Keratinocyte (primary cell): ENCODE data around the gene VSIG2. TPM values are rescaled to one million over a fixed set of nuclear protein-coding genes. Genes with fewer than 3 reads are reported as not detected.

Experiments used
- DNase-seq: peaks from one replicate; pipeline ENCODE4 v3.0.0-alpha.2; 2011; ENCODE audit warnings: low read depth, missing footprints, low spot score
- FAIRE-seq: peaks from 2 replicates; lab custom pipeline; 2011; peaks lifted over from hg19 to GRCh38; lab: Jason Lieb, UNC
- H2AFZ ChIP-seq: 2 replicates; pipeline ENCODE4 v1.6.0; 2012; ENCODE audit warnings: low read length, control low read depth, inconsistent platforms; ENCODE audit not compliant: control insufficient read depth
- H3K27ac ChIP-seq: 2 replicates; pipeline ENCODE4 v1.5.1; 2011; ENCODE audit warnings: low read length; ENCODE audit not compliant: control insufficient read depth, insufficient read depth
- H3K27me3 ChIP-seq: 3 replicates; pipeline ENCODE4 v1.6.0; 2011; ENCODE audit warnings: low read length; ENCODE audit not compliant: control insufficient read depth, insufficient read depth; ENCODE audit errors: extremely low read depth
- H3K36me3 ChIP-seq, 2 experiments: 2 replicates in 1 of 2; 3 replicates in 1 of 2; pipeline ENCODE4 v1.5.1; 2011; ENCODE audit warnings: low read length in 2 of 2, mild to moderate bottlenecking in 1 of 2; ENCODE audit not compliant: control insufficient read depth in 2 of 2, insufficient read depth in 2 of 2; ENCODE audit errors: extremely low read depth in 1 of 2
- H3K4me1 ChIP-seq: 3 replicates; pipeline ENCODE4 v1.5.1; 2011; ENCODE audit warnings: low read length; ENCODE audit not compliant: control insufficient read depth, insufficient read depth; ENCODE audit errors: extremely low read depth
- H3K4me2 ChIP-seq: 3 replicates; pipeline ENCODE4 v1.6.0; 2011; ENCODE audit warnings: low read depth, low read length; ENCODE audit not compliant: control insufficient read depth, insufficient read depth; ENCODE audit errors: extremely low read depth
- H3K4me3 ChIP-seq, 3 experiments: fragments of 200-600 bp in 1 of 3; sonication (generic) in 1 of 3; 2 replicates in 2 of 3; 3 replicates in 1 of 3; pipeline ENCODE4 v1.5.1; 2011 to 2016; ENCODE audit warnings: low read length in 3 of 3, mild to moderate bottlenecking in 3 of 3, control low read depth in 2 of 3, inconsistent platforms in 1 of 3, low read depth in 1 of 3, mixed read lengths in 1 of 3, mixed run types in 1 of 3, moderate library complexity in 1 of 3; ENCODE audit not compliant: control insufficient read depth in 2 of 3, insufficient read depth in 2 of 3; ENCODE audit errors: extremely low read depth in 1 of 3
- H3K79me2 ChIP-seq: 2 replicates; pipeline ENCODE4 v1.6.0; 2012; ENCODE audit warnings: low read length; ENCODE audit not compliant: control insufficient read depth, insufficient read depth
- H3K9ac ChIP-seq: 3 replicates; pipeline ENCODE4 v1.6.0; 2011; ENCODE audit warnings: low read length; ENCODE audit not compliant: control insufficient read depth, insufficient read depth; ENCODE audit errors: extremely low read depth
- H3K9me1 ChIP-seq: 3 replicates; pipeline ENCODE4 v1.6.0; 2011; ENCODE audit warnings: low read length; ENCODE audit not compliant: control insufficient read depth, insufficient read depth; ENCODE audit errors: extremely low read depth
- H3K9me3 ChIP-seq: 2 replicates; pipeline ENCODE4 v1.5.1; 2012; ENCODE audit warnings: low read depth, low read length; ENCODE audit not compliant: control insufficient read depth
- H4K20me1 ChIP-seq: 3 replicates; pipeline ENCODE4 v1.6.0; 2011; ENCODE audit warnings: low read length; ENCODE audit not compliant: control insufficient read depth, insufficient read depth; ENCODE audit errors: extremely low read depth
- EZH2 ChIP-seq: IDR thresholded peaks from one replicate; pipeline ENCODE4 v1.6.1; 2012; ENCODE audit warnings: inconsistent platforms, mild to moderate bottlenecking, low read length, moderate library complexity
- dilution Hi-C: fragments of 300-500 bp; cut with MboI; formaldehyde crosslinking; loops from one replicate; pipeline ENCODE4 v1.7.0; 2020; ENCODE audit warnings: low sequenced_read_pairs; ENCODE audit not compliant: extremely low pct_ligation_motif_present
- polyA plus RNA-seq, 5 experiments: library from polyadenylated mRNA; depleted of rRNA in 3 of 5; stranded (reverse) in 3 of 5; stranded (forward) in 1 of 5; unstranded in 1 of 5; fragments of >200 nt; gene quantifications; 1 replicate in 1 of 5; 2 replicates in 3 of 5; 3 replicates in 1 of 5; pipeline versions ENCODE4 v1.2.1 to v1.2.3, GENCODE V29; 2011 to 2012; ENCODE audit warnings: missing spikeins in 2 of 5, low read depth in 1 of 5, low replicate concordance in 1 of 5
- TF ChIP-seq, protein P1 (sequence below), 3 experiments: IDR thresholded peaks in 1 of 3; conservative IDR thresholded peaks in 1 of 3; optimal IDR thresholded peaks in 1 of 3; 2 replicates in 2 of 3; 3 replicates in 1 of 3; pipeline versions ENCODE3 to v1.5.1; 2011; ENCODE audit warnings: low read length in 3 of 3, mild to moderate bottlenecking in 3 of 3, moderate library complexity in 2 of 3, control low read depth in 1 of 3, inconsistent platforms in 1 of 3; ENCODE audit not compliant: insufficient read depth in 2 of 3; ENCODE audit errors: extremely low read depth in 1 of 3

VSIG2 gene
- polyA plus RNA-seq, 1 donor (not counting 4 experiments of a cell fraction or from before 2014, with no cell fraction given), result not detected

DNA sequence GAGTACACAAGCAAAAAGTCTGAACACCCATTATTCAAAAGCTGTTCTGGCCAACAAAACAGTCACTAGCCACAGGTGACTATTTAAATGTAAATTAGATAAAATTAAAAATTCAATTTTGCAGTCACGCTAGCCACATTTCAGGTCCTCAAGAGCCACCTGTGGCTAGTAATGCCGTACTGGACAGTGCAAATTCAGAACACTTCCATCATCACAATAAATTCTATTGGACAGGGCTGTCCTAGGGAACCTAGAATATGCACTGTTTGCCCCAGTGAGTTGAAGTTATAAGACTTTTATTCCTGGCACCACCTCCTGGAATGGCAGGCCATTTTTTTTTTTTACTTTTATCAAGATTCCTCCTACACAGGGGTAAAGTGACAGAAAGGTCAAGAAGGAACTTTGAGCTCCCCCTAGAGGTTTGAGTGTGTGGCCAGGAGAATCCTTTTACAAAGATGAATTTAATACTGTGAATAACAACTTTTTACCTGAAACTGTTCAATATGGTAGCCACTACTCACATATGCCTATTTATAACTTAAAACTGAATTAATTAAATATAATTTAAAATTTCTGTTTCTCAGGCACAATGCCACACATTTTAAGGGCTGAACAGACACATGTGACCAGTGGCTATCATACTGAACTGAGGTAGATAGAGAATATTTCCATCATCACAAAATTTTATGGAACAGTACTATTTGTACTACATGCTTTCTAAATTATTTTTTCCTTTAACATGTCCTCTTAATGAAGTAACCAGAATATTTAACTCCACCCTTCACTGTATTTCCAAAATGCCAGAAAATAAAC is 41.6 kb upstream of the VSIG2 start:
- DNase-seq (peak; percentile 4), FAIRE-seq (no peak)
- Histone ChIP-seq H3K4me2 (no peak overlapping the region), H3K9ac (no peak overlapping the region), H3K27ac (no peak overlapping the region), H3K4me3 (no peak overlapping the region), H2AFZ (no peak overlapping the region), H3K79me2 (peaks cover 77% of the 10 kb centered on the region), H3K36me3 (no peaks in the 10 kb centered on the region), H3K9me3 (no peaks in the 10 kb centered on the region), H3K27me3 (no peaks in the 10 kb centered on the region), H4K20me1 (peaks cover 11% of the 10 kb centered on the region), H3K9me1 (peaks cover 2% of the 10 kb centered on the region), H3K4me1 (peaks cover 8% of the 10 kb centered on the region)
- TF ChIP-seq EZH2, result no peak
- TF ChIP-seq, protein P1, sequence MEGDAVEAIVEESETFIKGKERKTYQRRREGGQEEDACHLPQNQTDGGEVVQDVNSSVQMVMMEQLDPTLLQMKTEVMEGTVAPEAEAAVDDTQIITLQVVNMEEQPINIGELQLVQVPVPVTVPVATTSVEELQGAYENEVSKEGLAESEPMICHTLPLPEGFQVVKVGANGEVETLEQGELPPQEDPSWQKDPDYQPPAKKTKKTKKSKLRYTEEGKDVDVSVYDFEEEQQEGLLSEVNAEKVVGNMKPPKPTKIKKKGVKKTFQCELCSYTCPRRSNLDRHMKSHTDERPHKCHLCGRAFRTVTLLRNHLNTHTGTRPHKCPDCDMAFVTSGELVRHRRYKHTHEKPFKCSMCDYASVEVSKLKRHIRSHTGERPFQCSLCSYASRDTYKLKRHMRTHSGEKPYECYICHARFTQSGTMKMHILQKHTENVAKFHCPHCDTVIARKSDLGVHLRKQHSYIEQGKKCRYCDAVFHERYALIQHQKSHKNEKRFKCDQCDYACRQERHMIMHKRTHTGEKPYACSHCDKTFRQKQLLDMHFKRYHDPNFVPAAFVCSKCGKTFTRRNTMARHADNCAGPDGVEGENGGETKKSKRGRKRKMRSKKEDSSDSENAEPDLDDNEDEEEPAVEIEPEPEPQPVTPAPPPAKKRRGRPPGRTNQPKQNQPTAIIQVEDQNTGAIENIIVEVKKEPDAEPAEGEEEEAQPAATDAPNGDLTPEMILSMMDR (optimal IDR thresholded peaks at IDR 0.05 in 1 of 3, IDR thresholded peaks at IDR 0.05 in 1 of 3, conservative IDR thresholded peaks at IDR 0.05 in 1 of 3; ENCODE audit: extremely low read depth in 1 of 3, insufficient read depth in 2 of 3, low read length in 3 of 3), result peak; percentile 32 to 63 (median 61)
- dilution Hi-C loops, result no loop called here

- Histone ChIP-seq H3K9ac (no peak overlapping the region), H3K79me2 (peaks cover 68% of the 10 kb centered on the region), H2AFZ (no peak overlapping the region), H3K27ac (no peak overlapping the region), H4K20me1 (peaks cover 9% of the 10 kb centered on the region), H3K36me3 (no peaks in the 10 kb centered on the region), H3K9me1 (peaks cover 2% of the 10 kb centered on the region), H3K9me3 (no peaks in the 10 kb centered on the region), H3K4me2 (no peak overlapping the region), H3K4me3 (no peak overlapping the region), H3K4me1 (no peaks in the 10 kb centered on the region), H3K27me3 (no peaks in the 10 kb centered on the region)
- TF ChIP-seq, protein P1 (optimal IDR thresholded peaks at IDR 0.05 in 1 of 3, IDR thresholded peaks at IDR 0.05 in 1 of 3, conservative IDR thresholded peaks at IDR 0.05 in 1 of 3; ENCODE audit: extremely low read depth in 1 of 3, insufficient read depth in 2 of 3, low read length in 3 of 3), result no peak
- TF ChIP-seq EZH2, result no peak
- dilution Hi-C loops, result no loop called here
- FAIRE-seq (no peak), DNase-seq (no peak)
These were observed 39.7 kb upstream of the VSIG2 start for GRCh38 chr11:124791626-124792341.
